Measurements from ENCODE around the gene TMED6. TPM values are rescaled to one million over a fixed set of nuclear protein-coding genes. Genes with fewer than 3 reads are reported as not detected.

TMED6 gene
- total and polyA plus RNA-seq, 2 donors (not counting 3 experiments of a cell fraction or from before 2014, with no cell fraction given) = 1.2 TPM; not detected in 1

DNA sequence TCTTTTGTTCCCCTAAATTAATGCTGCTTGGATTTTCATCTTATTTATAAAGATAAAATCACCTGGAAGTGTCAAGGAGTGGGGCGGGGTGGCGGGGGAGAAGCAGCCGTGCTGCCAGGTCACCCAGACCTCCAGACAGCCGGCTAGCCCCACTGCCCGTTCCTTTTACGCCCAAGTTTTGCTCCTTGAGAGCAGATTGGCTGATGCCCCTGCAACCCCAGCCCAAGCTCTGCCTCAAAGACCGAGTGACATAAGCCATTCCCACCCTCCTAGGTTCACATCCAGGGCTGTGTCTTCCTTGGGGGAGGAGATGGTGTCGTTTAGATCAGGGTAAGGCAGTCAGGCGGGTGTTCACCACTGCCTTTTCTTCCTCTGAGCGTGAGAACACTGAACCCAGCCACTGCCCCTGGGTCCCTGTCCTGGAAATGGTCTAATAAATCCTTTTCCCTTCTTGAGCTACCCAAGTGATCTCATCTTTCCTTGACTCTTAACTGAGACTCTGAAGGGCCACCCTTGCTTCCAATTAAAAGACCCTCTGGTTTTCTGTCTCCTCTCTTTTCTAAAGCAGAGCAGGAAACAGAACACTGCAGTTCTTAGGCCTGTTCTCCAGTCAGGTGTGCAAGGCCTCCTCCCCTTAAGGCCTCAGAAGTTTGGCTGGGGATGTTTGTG is 26.9 kb downstream of the TMED6 start:
- peaks cover 14 to 34% of the 10 kb centered on the region in 2 experiments for H3K36me3 ChIP-seq (ENCODE audit: control insufficient read depth in 2 of 2, extremely low read depth in 1 of 2, insufficient read depth in 2 of 2, low read length in 2 of 2)
- no peak overlapping the region for H3K9ac ChIP-seq (replicated peaks; ENCODE audit: extremely low read depth, insufficient read depth, low read length)
- H3K4me1 ChIP-seq (ENCODE audit: control insufficient read depth, extremely low read depth, insufficient read depth, low read length) = peaks cover 16% of the 10 kb centered on the region
- dilution Hi-C loops (cut with MboI; ENCODE audit: extremely low pct_ligation_motif_present, low sequenced_read_pairs) (no loop called here), intact Hi-C loops (cut with micrococcal nuclease) (no loop called here)
- ChIA-PET POLR2A (interaction anchor here (0.7 kb wide), 1 partner anchor 543 kb away, joined by 3 read pairs; no protein-coding TSS in a partner anchor), CTCF (no interaction called here)
- TF ChIP-seq POLR2AphosphoS5 (IDR thresholded peaks at IDR 0.05; ENCODE audit: insufficient read depth, low read depth, low read length) (no peak), CTCF (IDR thresholded peaks at IDR 0.05; ENCODE audit: extremely low read depth in 1 of 2, insufficient read depth in 1 of 2, low read depth in 1 of 2, low read length in 2 of 2) (no peak), POLR2A (IDR thresholded peaks at IDR 0.05; ENCODE audit: low read depth, low read length) (no peak), MYC (IDR thresholded peaks at IDR 0.05; ENCODE audit: low read depth, low read length) (no peak), GATA2 (IDR thresholded peaks at IDR 0.05; ENCODE audit: insufficient read depth, insufficient read length, low read depth, low read length) (no peak), EZH2 (IDR thresholded peaks at IDR 0.05; ENCODE audit: borderline replicate concordance, low read depth, low read length, severe bottlenecking) (no peak), JUN (IDR thresholded peaks at IDR 0.05; ENCODE audit: borderline replicate concordance, insufficient read depth, insufficient read length, low read depth) (no peak)
- TF ChIP-seq, protein P1, sequence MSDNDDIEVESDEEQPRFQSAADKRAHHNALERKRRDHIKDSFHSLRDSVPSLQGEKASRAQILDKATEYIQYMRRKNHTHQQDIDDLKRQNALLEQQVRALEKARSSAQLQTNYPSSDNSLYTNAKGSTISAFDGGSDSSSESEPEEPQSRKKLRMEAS (IDR thresholded peaks at IDR 0.05; ENCODE audit: insufficient read depth, insufficient read length) = no peak
- no peak overlapping the region for H2AFZ ChIP-seq (ENCODE audit: low read depth, low read length)
- H4K20me1 ChIP-seq (replicated peaks; ENCODE audit: control insufficient read depth, extremely low read depth, insufficient read depth, low read length) = no peaks in the 10 kb centered on the region
- no peaks in the 10 kb centered on the region for H3K9me3 ChIP-seq (replicated peaks; ENCODE audit: control insufficient read depth, insufficient read depth, low read length)
- FAIRE-seq = no peak
- no peaks in the 10 kb centered on the region for H3K27me3 ChIP-seq (ENCODE audit: control insufficient read depth in 2 of 2, insufficient read depth in 2 of 2, low read length in 2 of 2)
- H3K27ac ChIP-seq (ENCODE audit: insufficient read depth, low read depth, low read length) = no peak overlapping the region
- DNase-seq (ENCODE audit: low read depth, low spot score) = no peak
- H3K4me2 ChIP-seq (ENCODE audit: insufficient read depth, low read length) = no peak overlapping the region
- no peak overlapping the region for H3K4me3 ChIP-seq (replicated peaks in 1 of 3; ENCODE audit: insufficient read depth in 1 of 3, low read depth in 1 of 3, low read length in 3 of 3)
- no peaks in the 10 kb centered on the region for H3K9me1 ChIP-seq (replicated peaks; ENCODE audit: control insufficient read depth, extremely low read depth, insufficient read depth, low read length)
- BruUV-seq (replicated peaks) = TSS peak; percentile 49
- H3K79me2 ChIP-seq (ENCODE audit: control insufficient read depth, insufficient read depth, low read length) = peaks cover 49% of the 10 kb centered on the region

All from endothelial cell of umbilical vein (primary cell).